ENCODE measurements around the gene NUP62. TPM values are rescaled to one million over a fixed set of nuclear protein-coding genes. Genes with fewer than 3 reads are reported as not detected.

The NUP62 gene
- total RNA-seq, 1 experiment from 2014 or later: 85.2 TPM

- ChIA-PET POLR2A (no interaction called here), CTCF (no interaction called here), RAD21 (ENCODE audit: low non-redundant PET in 1 of 2, low total read pairs in 2 of 2, uncharacterized antibody in 2 of 2, unreplicated experiment in 2 of 2) (no interaction called here)
- no peaks in the 10 kb centered on the region for H4K20me1 ChIP-seq (ENCODE audit: insufficient read depth)
- no peaks in the 10 kb centered on the region for H3K79me2 ChIP-seq (ENCODE audit: insufficient read depth, low read length)
- H3K4me3 ChIP-seq (replicated peaks in 1 of 2; ENCODE audit: low read depth in 1 of 2, low read length in 2 of 2): no peak overlapping the region
- ATAC-seq (no peak), DNase-seq (ENCODE audit: low read depth, low spot score) (no peak)
- H2AFZ ChIP-seq (ENCODE audit: low read depth, low read length, poor library complexity, severe bottlenecking): no peak overlapping the region
- peaks cover 0 to 3% of the 10 kb centered on the region in 2 experiments; a peak in 2 of 4 replicates for H3K36me3 ChIP-seq (ENCODE audit: control insufficient read depth in 1 of 2, insufficient read depth in 2 of 2, low read length in 2 of 2)
- intact Hi-C loops (cut with micrococcal nuclease): no loop called here
- no peak overlapping the region for H3K4me2 ChIP-seq (ENCODE audit: low read length)
- no TSS peak for BruUV-seq (replicated peaks)
- H3K27me3 ChIP-seq (ENCODE audit: insufficient read depth, low read length): no peaks in the 10 kb centered on the region
- H3K9me2 ChIP-seq (ENCODE audit: insufficient read depth): no peaks in the 10 kb centered on the region
- no peak overlapping the region for H3K27ac ChIP-seq (ENCODE audit: low read depth, low read length)
- peaks cover 6 to 24% of the 10 kb centered on the region in 2 experiments for H3K4me1 ChIP-seq (ENCODE audit: control insufficient read depth in 1 of 2, insufficient read depth in 2 of 2, low read length in 2 of 2)
- no peak overlapping the region for H3K9ac ChIP-seq (ENCODE audit: low read length)
- no peaks in the 10 kb centered on the region for H3K9me3 ChIP-seq (ENCODE audit: control insufficient read depth in 1 of 2, insufficient read depth in 1 of 2, low read depth in 1 of 2, low read length in 2 of 2)
- no peak for TF ChIP-seq POLR2A (IDR thresholded peaks at IDR 0.05; ENCODE audit: borderline replicate concordance, extremely low read depth, insufficient read depth, insufficient read length)
- no peak for TF ChIP-seq MAX (IDR thresholded peaks at IDR 0.05)
- TF ChIP-seq ZNF274 (IDR thresholded peaks at IDR 0.05; ENCODE audit: low read depth, low read length): no peak
- no peak for TF ChIP-seq SIN3A (IDR thresholded peaks at IDR 0.05; ENCODE audit: low read depth)
- TF ChIP-seq EZH2 (IDR thresholded peaks at IDR 0.05): no peak
- TF ChIP-seq CEBPB (IDR thresholded peaks at IDR 0.05; ENCODE audit: low read depth): no peak
These were observed 40.8 kb downstream of the NUP62 start for GRCh38 chr19:49888510-49888824.

DNA sequence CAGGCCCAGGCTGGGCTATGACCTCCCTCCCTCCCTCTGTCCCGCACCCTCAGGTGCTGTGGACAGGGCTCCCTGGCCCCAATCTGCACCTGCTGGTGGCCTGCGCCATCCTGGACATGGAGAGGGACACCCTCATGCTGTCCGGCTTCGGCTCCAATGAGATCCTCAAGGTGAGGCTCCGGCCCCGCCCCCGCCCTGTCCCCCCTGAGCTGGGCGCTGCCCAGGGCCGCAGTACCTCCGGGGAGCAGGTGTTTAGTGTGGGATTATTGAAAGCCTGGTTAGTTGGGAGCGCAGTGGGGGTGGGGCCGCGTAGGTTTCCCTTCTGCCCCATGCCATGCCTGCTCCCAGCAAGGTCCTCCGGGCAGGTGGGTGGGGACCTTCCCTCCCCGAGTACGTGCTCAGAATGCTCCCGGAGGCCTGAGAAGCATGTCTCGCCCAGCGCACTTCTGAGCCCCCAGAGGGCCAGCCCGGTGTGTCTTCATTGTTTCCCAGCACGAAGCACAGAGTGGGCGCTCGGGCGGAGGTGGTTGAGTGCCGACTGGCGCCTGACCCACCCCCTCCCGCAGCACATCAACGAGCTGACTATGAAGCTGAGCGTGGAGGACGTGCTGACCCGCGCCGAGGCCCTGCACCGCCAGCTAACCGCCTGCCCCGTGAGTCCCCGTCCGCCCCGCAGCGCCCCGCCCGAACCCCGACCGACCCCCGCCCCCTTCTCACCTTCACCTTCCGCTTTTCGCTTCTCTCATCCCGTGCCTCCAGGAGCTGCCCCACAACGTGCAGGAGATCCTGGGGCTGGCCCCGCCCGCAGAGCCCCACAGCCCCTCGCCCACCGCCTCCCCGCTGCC lies 41.4 kb downstream of the NUP62 start:
- Histone ChIP-seq H2AFZ (ENCODE audit: low read depth, low read length, poor library complexity, severe bottlenecking) (no peak overlapping the region), H3K79me2 (ENCODE audit: insufficient read depth, low read length) (no peaks in the 10 kb centered on the region), H3K27me3 (ENCODE audit: insufficient read depth, low read length) (no peaks in the 10 kb centered on the region), H3K27ac (ENCODE audit: low read depth, low read length) (no peak overlapping the region), H3K4me2 (ENCODE audit: low read length) (no peak overlapping the region), H3K4me3 (replicated peaks in 1 of 2; ENCODE audit: low read depth in 1 of 2, low read length in 2 of 2) (no peak overlapping the region), H4K20me1 (ENCODE audit: insufficient read depth) (no peaks in the 10 kb centered on the region), H3K9me2 (ENCODE audit: insufficient read depth) (no peaks in the 10 kb centered on the region), H3K9me3 (ENCODE audit: control insufficient read depth in 1 of 2, insufficient read depth in 1 of 2, low read depth in 1 of 2, low read length in 2 of 2) (peaks cover 0 to 2% of the 10 kb centered on the region in 2 experiments; a peak in 1 of 4 replicates), H3K4me1 (ENCODE audit: control insufficient read depth in 1 of 2, insufficient read depth in 2 of 2, low read length in 2 of 2) (peaks cover 6 to 24% of the 10 kb centered on the region in 2 experiments), H3K9ac (ENCODE audit: low read length) (no peak overlapping the region), H3K36me3 (ENCODE audit: control insufficient read depth in 1 of 2, insufficient read depth in 2 of 2, low read length in 2 of 2) (peaks cover 4 to 7% of the 10 kb centered on the region in 2 experiments; a peak in 3 of 4 replicates)
- ChIA-PET RAD21 (ENCODE audit: low non-redundant PET in 1 of 2, low total read pairs in 2 of 2, uncharacterized antibody in 2 of 2, unreplicated experiment in 2 of 2) (no interaction called here), POLR2A (no interaction called here), CTCF (no interaction called here)
- TF ChIP-seq CEBPB (IDR thresholded peaks at IDR 0.05; ENCODE audit: low read depth): no peak
- no peak for TF ChIP-seq EZH2 (IDR thresholded peaks at IDR 0.05)
- no peak for TF ChIP-seq CBX3 (IDR thresholded peaks at IDR 0.05; ENCODE audit: low read depth)
- TF ChIP-seq POLR2AphosphoS5 (IDR thresholded peaks at IDR 0.05; ENCODE audit: low read depth, low read length): no peak
- no peak for TF ChIP-seq RAD21 (IDR thresholded peaks at IDR 0.05; ENCODE audit: low read depth)
- TF ChIP-seq MAX (IDR thresholded peaks at IDR 0.05): no peak
- TF ChIP-seq JUND (IDR thresholded peaks at IDR 0.05): no peak
- no TSS peak for BruUV-seq (replicated peaks)
- ATAC-seq (no peak), DNase-seq (ENCODE audit: low read depth, low spot score) (no peak)
- intact Hi-C loops (cut with micrococcal nuclease): no loop called here
